ENCODE results near the gene OTUB2.

OTUB2 gene

DNA sequence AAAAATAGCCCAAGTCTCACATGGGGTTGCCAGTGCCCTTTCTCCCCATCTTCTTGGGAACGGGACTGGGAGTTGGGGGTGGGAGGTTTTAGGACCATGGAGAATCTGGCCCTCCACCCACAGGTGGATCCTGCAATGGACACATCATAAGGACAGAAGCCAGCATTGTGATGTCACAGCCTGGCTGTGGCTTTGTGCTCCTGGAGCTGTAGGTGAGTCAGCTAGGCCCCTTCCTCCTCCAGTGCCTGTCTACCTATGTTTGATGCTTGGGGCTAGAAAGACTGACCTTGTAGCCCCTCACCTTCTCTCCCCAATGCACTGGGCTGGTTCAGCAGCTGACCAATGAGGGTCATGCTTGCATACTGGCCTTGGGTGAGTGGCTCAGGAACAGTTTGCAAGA, 29.1 kb upstream of the OTUB2 start, which contains the start of gene CCDC197:
TSS of gene CCDC197 (plus strand) at position 220 of the 400 bp plus-strand sequence. CDS start 831 bp downstream, outside the sequence.
- DNase-seq: no peak

DNA sequence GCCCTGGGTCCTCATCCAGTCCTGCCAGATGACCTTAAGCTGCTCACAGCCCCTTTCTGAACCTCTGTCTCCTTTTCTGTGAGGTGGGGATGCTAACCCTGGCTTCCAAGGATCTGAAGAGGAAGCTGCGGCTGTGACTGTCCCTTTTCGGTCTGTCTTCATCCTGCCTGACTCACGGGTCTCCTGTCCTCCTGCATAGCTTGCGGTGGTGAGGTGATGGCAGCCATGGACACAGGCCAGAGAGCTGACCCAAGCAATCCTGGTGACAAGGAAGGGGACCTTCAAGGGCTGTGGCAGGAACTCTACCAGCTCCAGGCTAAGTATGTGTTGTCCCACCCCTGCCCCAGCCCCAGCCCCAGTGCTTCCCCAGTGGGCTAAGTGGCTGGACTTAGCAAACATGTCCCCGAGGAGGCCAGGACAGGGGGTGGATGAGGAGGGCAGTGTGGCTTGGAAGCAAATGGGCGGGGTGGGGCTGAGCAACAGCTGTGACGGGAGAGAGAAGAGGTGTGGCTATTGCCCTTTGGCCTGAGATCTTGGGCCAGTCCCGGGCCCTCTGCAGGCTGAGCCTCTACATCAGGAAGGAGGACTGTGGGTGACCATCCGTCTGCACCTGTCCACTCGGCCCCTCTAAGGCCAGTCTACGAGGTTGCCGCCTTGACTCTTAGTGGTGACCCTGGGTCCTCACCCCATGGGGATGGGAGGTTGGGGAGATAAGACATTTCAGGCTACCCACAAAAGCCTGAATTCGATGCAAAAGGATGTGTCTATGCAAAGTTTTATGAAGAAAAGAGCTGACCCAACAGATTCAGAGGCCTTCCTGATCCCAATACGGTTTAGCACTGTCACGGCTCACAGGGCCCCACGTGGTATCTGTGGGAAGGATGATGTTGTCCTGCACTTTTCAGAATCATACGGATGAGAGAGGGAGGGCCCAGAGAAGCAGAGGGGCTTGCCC, 27.9 kb upstream of the OTUB2 start:
- DNase-seq: no peak

DNA sequence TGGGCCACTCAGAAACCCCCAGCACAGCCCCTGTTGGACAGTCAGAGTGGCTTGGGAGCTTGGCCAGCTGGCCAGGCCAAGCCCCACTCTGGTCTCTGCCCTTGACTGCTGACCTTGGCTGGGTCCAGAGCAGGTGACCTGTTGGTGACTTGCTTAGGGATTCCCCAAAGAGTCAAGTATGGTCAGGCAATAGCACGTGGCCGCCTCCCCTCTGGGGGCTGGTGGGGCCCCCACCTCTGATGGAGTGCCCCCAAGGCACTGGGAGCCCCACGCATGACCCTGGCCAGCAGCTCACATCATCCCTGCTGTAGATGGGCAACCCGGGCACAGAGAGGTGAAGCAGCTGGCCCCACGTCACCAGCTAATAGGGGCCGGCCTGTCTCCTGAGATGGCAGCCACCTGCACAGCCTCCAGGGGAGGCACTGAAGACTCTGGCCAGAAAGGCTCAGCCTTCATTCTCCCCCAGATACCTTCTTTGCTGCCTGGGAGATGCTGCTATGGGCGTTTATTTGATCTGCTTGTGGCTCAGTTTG, 27.2 kb upstream of the OTUB2 start:
- no peak for DNase-seq

DNA sequence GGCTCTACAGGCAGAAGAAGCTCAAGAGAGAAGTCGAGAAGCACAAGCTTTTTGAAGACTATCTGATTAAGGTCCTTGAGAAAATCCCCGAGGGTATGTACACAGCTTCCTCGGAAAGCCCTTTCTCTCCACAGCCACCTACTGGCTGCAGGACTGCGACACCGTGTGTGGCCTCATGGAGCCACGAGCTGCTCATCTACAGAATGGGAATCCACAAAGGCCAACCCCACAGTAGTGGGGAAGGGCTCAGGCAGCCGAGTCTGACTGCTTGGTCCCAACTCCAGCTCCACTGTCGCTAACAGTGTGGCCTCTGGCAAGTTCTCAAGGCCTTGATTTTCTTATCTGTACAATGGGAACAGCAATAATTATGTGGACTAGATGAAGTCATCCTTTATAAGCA, 26.6 kb upstream of the OTUB2 start:
- DNase-seq: no peak

DNA sequence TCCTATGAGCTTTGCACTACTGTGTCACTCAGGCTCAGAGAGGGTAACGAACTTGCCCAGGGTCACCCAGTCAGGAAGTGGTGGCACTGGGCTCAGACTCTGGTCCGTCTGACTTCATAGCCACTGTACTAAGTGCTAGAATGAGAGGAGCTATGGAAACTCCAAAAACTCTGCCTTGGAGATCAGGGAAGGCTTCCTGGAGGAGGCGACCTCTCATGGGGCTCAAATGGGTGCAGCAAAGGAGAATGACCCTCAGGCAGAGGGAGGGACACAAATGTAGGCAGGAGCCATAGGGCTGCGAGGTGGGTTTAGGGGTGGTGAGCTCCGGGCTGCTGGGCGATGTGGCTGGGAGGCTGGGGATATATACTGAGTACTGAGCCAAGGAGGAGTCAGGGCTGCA, 25.9 kb upstream of the OTUB2 start:
- no peak for DNase-seq

DNA sequence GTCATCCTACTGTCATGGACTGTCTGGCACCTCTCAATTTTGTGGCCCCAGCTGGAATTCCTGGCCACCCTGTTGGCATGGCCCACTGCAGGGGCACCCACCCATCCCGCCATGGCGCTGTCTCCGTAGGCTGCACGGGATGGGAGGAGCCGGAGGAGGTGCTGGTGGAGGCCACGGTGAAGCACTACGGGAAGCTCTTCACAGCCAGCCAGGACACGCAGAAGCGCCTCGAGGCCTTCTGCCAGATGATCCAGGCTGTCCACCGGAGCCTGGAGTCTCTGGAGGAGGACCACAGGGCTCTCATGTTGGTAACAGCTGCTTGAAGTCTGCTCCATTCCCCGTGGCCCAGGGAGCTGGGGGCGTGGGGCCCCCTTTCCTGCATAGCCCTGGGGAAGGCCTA, 25.1 kb upstream of the OTUB2 start:
- DNase-seq: no peak

DNA sequence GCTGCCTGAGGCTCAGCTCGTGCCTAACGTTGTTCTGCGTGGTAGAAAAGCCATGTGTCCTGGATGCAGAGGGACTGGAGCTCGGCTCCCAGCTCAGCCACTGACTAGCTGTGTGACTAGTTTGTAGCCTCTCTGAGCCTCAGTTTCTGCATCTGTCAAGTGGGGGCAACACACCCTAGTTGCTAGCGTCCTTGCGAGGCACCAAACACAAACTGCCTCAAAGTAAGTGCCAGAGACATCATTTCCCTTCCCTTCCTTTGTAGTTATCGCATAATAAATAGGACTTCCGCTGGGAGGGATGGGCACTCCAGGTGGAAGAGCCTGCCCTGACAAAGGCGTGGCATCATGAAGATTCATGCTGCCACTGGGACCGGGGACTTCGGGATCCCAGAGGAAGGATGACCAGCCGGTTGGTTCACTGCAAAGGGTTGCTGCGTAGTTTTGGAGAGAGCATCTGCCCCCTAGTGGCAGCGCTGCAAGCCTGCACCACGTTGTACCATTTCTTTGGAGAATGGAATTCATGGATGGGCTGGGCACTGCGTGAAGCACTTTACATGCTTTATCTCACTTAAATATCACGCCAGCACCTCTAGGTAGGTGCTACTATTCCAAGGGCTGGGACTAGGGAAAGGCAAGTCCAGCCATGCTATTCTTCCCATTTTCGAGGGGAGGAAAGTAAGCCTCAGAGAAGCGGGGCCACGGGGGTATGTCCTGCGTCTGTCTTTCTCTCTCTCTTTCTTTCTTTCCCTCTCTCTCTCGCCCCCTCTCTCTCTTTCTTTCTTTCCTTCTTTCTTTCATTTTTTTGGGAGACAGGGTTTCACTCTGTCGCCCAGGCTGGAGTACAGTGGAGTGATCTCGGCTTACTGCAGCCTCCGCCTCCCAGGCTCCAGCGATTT, 24.4 kb upstream of the OTUB2 start:
- DNase-seq: peak; percentile 41 to 51

DNA sequence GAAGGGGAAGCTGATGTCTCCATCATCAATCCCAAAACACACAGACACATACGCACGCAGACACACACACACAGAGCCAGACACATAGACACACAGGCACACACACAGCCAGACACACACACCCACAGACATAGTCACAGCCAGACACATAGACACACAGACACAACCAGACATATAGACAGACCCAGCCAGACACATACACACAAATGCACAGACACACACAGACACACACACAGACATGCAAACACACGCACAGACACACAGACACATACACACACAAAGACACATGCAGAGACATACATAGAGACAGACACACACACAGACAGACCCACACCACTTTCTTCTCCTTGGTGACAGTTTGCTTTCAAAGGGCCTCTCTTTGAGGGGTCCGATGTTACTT, 22.7 kb upstream of the OTUB2 start:
- DNase-seq: no peak

DNA sequence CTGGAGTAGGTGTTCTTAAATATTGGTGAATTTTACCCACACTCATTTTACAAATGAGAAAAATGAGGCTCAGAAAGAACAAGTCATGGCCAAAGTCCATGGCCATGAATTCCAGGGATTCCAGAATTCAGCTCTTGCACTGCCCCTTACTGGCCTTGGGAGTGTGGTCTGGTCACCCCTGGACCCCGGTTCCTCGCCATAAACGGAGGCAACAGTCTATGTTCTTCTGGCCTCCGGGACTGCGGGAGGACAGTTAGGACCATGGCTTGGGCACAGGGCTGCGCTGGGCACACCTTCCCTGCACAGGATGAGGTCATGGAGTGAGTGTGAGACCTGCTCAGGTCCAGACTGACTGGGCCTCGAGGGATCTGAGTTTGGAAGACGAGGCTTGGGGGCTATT, 22.1 kb upstream of the OTUB2 start:
- DNase-seq: no peak

DNA sequence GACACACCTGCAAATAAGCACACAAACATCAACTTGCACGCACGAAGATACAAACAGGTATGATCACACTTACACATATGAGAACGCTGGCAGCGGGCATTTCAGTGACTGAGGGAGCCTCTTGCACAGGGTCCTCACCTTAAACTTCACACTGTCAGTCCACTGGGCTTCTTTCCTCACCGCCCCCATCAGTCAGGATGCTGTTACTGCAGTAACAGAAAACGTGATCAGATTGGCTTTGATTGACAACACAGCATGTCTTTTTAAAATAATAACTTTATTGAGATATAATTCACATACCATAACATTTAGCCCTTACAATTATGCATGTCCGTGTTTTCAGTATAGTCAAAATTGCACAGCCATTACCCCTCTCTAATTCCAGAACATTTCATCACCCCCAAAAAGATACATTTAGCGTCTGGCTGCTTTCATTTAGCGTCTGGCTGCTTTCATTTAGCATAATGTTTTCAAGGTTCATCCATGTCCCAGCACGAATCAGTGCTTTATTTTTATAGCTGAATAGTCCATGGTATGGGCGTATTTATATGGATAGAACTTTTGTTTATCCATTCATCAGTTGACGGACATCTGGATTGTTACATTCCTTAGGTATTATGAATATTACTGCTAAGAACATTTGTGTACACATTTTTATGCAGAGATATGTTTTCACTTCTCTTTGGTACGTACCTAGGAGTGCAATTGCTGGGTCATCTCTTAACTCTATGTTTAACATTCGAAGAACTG, 20.6 kb upstream of the OTUB2 start:
- DNase-seq: no peak

DNA sequence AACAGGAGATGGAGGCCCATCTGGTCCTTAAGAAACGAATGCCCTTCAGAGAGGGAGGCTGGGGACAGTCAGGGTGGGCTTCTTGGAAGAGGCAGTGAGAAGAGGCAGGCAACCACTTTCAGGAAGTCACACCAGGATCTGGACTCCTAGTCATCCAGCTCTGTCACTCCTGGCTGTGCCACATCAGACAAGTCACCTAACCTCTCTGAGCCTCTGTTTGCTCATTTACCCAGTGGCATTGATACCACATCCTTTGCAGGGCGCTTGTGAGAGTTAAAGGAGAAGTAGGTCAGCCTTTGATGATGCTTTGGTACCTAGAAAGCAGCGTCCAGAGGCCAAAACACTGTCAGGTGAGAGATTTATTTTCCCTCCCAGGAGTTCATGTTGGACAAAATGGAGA, 17.9 kb upstream of the OTUB2 start:
- no peak for DNase-seq

DNA sequence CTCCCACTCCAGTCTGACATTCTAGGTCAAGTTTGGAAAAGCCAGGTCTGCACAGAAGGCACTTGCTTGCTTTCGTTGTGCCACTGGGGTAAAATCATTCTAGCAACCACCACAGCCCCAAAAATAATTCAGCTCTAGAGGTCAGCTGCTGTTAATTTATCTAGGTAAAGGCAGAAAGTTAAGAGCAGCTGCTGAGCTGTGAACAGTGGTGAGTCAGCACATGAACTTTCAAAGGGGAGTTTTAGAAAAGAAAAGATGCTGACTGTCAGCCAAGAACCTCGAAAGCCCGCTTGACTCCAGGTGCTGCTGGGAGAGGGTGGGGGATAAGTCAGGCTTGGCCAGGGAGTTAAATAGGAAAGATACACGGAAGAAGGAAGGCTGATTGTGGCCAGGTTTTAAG, 16.4 kb upstream of the OTUB2 start:
- no peak for DNase-seq

DNA sequence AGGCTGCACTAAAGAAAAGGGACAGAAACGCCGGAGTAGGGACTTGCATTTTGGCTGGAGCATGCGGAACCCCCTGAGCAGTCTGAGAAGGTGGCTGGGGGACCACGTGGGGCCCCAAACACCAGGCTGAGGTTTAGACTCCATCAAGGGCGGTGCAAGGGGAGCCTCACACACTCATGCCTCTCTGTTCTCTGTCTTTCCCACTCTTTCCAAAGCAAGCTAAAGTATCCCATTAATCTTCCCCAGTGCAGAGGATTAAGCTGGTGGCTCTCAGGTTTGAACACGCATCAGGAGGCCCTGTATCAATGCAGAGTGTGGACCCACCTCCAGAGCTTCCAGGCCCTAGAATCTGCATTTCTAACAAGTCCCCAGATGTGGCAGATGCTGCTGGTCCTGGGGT, 15.5 kb upstream of the OTUB2 start:
- no peak for DNase-seq

DNA sequence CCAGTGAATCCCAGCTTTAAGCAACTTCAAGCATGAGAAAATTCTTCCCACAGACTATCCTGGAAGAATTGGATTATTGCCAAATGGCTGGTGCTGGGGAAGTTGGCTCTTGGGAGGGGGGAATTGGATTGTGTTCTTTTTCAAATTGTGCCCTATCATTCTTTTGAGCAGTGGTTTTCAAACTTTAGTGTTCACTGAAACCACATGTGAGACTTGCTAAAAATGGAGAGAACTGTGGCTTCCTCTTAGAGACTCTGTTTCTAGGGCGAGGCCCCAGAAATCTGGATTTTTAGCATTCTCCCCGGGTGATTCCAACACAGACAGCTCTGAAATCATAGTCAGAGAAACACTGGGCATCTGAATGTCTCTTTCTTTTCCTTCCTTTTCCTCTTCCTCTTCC, 14.3 kb upstream of the OTUB2 start:
- DNase-seq: no peak

DNA sequence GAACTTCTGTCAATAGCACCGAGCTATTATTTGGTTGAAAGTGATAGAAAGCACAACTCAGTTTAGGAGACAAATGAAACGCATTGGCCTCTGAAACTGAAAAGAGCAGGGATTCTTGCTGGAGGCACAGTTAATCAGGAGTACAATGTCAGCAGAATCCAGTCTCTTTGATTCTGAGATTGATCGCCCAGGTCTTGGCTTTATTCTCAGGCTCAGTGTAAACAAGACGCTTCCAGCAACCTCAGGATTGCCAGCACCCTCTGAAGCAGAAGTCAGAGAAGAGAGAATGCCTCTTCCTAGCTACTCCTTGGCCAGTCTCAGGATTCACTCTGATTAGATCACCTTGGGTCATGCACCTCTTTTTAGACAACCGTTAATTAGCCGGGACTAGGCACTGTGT, 11.8 kb upstream of the OTUB2 start:
- no peak for DNase-seq

DNA sequence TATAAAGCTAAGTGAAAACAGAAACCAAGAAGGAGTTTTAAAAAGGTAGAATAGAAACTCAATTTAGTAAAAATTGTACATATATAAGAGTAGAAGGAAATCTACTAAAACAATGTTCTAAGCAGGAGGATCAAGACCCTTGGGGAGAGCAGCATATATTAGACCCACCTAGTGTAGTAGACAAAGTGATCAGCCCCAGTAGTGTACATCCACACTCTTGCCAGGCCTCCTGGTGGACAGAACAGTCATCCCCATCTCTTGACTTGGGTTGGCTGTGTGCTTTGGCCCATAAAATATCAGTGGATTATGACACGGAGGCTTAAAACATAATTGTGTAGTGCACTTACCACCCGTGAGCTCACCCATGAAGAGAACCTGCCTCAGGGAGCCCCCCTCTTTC, 10.9 kb upstream of the OTUB2 start:
- no peak for DNase-seq

DNA sequence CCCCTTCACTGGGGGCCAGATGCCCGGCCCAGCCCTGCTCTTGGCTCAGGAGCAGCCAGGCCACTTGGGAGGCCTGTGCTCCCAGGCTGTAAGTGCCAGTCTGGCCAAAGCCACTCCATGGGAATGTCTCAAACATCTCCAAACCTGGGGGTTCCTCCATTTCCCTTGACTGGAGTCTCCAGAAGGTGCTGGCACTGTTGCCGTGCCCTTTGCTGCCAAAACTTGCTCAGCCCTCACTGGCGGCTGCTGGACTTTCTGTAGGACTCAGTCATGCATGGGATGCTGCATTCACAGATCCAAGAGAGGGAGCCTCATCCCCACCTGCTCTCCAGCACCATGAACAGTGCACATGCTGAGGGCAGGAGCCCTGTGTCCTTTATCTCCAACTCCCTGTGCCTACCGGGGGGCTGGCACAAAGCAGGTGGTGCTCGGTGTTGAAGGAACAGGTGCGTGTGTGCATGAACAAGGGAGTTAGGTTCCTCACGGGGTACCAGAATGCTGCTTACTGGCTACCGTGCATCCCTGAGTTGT, 9.6 kb upstream of the OTUB2 start:
- no peak for DNase-seq

DNA sequence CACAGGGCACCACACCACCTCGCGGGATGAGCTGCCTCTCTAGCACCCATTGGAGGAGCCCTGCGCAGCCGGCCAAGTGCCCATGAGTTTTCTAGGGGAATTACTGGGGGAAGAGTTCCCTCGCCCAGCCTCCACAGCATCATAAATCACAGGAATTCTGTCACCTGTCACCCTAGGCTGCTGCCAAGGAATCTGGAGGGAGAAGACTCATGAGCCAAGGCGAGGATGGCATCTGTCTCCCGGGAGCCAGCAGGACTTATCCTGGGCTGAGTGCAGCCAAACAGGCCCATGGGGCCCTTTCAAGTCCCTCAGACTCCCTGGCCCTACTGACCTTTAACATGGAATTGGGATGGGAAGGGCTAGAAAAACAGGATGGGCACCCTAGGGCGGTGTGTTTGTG, 7.8 kb upstream of the OTUB2 start:
- no peak for DNase-seq

DNA sequence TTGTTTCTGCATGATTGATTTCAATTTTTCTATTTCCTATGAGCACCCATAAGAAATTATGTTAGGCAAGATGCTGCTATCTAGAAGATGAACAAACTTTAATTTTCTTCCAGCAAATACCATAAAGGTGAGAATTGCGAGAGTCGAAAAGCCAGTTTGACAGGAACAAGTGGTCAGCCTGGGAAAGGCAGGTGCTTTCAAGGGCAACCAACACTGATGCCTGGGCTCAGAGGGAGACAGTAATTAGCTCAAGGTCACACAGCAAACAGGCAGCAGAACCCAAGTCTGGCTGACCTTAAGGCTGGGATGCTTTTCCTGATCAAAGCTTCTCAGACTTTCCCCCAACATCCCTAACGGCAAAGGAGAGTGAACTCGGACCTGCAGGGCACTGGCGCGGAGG, 6.8 kb upstream of the OTUB2 start:
- DNase-seq: no peak

DNA sequence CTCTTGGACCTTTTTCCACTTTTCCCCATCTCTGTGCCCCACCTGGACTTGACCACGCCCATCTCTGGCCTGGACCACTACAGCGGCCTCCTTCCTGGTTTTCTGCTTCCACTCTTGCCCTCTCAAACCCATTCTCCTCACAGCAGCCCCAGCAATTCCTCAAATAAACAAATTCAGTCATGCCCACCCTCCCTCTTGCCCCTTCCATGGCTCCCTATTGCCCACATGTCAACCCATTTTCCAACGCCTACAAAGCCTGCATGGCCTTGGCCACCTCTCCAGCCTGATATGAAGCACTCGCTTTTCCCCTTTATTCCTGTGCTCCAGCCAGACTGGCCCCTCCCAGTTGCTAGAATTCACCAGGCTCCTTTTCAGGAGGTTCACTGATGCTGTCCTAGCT, 5.9 kb upstream of the OTUB2 start:
- DNase-seq: no peak

DNA sequence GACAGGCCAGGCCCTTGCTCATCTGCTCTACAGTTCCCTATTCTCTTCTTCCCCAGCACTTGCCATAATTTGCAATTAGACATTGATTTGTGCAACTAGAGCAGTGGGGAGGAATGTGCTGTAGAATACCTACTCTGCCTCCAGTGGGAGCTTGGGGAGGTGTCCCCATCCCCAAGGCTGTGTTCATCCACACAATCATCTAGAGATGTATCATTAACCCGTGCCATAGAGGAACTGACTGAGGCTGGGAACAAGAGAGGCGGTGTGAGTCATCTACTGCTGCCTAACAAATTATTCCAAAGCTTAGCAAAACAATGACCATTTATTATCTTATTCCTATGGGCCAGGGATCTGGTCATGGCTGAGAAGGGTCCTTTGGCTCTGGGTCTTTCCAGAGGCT, 5.1 kb upstream of the OTUB2 start:
- no peak for DNase-seq

DNA sequence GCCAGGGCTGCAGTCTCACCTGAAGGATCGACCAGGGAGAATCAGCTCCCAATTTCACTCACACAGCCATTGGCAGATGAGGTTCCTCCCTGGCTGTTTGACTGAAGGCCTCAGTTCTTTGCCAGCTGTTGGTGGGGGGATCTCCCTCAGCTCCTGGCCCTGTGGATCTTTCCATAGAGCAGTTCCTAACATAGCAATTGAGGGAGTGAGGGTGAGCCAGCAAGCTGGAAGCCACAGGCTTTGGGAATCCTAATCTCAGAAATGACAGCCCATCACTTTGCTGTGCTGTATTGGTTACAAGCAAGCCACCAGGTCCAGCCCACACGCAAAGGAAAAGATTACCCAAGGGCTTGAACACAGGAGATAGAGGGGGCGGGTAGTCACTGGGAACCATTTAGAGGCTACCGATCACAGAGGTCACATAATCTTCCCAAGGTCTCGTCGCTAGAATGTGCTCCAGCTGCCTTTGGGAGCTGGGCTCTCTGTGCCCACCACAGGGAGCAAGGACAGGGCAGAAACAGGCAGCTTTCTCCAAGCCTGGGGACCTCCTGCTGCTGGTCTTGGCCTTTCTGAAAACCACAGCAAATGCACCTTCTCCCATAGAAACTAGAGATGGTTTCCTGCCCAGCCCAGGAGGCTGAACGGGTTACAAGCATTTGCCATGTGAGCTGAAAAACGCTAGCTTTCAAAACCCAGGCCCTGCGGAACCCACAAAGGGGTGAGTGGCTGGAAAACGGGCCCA, 4.6 kb upstream of the OTUB2 start:
- DNase-seq: no peak
